ENCODE data around the gene CHST5.

DNA sequence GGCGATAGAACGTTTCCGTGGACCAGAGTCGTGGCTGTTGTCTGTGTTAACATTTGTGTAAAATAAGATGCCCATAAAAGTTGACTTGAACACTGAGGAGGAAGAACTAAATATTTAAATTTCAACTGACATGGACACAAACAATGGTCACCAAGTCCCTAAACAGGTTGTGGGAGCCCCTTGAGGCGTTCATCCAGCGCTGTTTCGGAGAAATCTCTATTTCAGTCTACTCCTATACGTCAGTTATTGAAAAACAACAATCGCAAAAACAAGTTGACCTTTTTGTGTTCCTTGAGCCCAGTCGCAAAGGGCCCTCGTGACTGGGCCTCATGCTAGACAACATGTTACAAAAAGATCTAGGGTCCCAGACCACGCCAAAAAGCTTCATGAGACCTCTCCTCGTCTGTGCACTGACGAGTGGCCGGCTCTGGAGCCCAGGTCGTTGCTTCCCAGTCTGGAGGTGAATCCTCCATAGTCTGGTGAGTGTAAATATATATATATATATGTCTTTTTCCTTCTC lies 20.6 kb upstream of the CHST5 start:
- TF ChIP-seq EP300 (IDR thresholded peaks at IDR 0.05) (no peak), POLR2A (IDR thresholded peaks at IDR 0.05) (peak; percentile 39 to 41)
- TF ChIP-seq, protein P1, sequence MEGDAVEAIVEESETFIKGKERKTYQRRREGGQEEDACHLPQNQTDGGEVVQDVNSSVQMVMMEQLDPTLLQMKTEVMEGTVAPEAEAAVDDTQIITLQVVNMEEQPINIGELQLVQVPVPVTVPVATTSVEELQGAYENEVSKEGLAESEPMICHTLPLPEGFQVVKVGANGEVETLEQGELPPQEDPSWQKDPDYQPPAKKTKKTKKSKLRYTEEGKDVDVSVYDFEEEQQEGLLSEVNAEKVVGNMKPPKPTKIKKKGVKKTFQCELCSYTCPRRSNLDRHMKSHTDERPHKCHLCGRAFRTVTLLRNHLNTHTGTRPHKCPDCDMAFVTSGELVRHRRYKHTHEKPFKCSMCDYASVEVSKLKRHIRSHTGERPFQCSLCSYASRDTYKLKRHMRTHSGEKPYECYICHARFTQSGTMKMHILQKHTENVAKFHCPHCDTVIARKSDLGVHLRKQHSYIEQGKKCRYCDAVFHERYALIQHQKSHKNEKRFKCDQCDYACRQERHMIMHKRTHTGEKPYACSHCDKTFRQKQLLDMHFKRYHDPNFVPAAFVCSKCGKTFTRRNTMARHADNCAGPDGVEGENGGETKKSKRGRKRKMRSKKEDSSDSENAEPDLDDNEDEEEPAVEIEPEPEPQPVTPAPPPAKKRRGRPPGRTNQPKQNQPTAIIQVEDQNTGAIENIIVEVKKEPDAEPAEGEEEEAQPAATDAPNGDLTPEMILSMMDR (IDR thresholded peaks at IDR 0.05): no peak
